ENCODE results near the gene EPB41L4B.

The EPB41L4B gene

GRCh38 chr9:109199676-109200075 lies 121.2 kb downstream of the EPB41L4B start:
- no peak for DNase-seq (ENCODE audit: low read depth)

GRCh38 chr9:109198736-109199382 lies 122.0 kb downstream of the EPB41L4B start:
- DNase-seq (ENCODE audit: low read depth), result no peak

- DNase-seq (ENCODE audit: low read depth), result no peak
These were observed 126.8 kb downstream of the EPB41L4B start for GRCh38 chr9:109193974-109194556.

GRCh38 chr9:109192732-109193361 lies 128.0 kb downstream of the EPB41L4B start:
- DNase-seq (ENCODE audit: low read depth), result no peak

GRCh38 chr9:109191746-109192145 lies 129.1 kb downstream of the EPB41L4B start:
- no peak for DNase-seq (ENCODE audit: low read depth)

- DNase-seq (ENCODE audit: low read depth), result no peak
These were observed 130.7 kb downstream of the EPB41L4B start for GRCh38 chr9:109190151-109190550.

GRCh38 chr9:109186857-109187520 lies 133.9 kb downstream of the EPB41L4B start:
- no peak for DNase-seq (ENCODE audit: low read depth)

- no peak for DNase-seq (ENCODE audit: low read depth)
These were observed 137.7 kb downstream of the EPB41L4B start for GRCh38 chr9:109182940-109183798.

GRCh38 chr9:109182550-109182939 lies 138.3 kb downstream of the EPB41L4B start:
- no peak for DNase-seq (ENCODE audit: low read depth)

GRCh38 chr9:109181284-109181683 lies 139.6 kb downstream of the EPB41L4B start:
- DNase-seq (ENCODE audit: low read depth), result no peak

- DNase-seq (ENCODE audit: low read depth), result no peak
These were observed 140.9 kb downstream of the EPB41L4B start for GRCh38 chr9:109179801-109180523.

- DNase-seq (ENCODE audit: low read depth), result no peak
These were observed 143.9 kb downstream of the EPB41L4B start for GRCh38 chr9:109176963-109177362.

GRCh38 chr9:109176386-109176785 lies 144.5 kb downstream of the EPB41L4B start:
- no peak for DNase-seq (ENCODE audit: low read depth)

GRCh38 chr9:109172935-109173334 lies 147.9 kb downstream of the EPB41L4B start:
- DNase-seq (ENCODE audit: low read depth), result no peak

- DNase-seq (ENCODE audit: low read depth), result no peak
These were observed 148.9 kb downstream of the EPB41L4B start for GRCh38 chr9:109171926-109172325.

GRCh38 chr9:109168170-109168569 lies 152.7 kb downstream of the EPB41L4B start:
- no peak for DNase-seq (ENCODE audit: low read depth)

- no peak for DNase-seq (ENCODE audit: low read depth)
These were observed 153.1 kb downstream of the EPB41L4B start for GRCh38 chr9:109167716-109168115.

- DNase-seq (ENCODE audit: low read depth), result no peak
These were observed 153.9 kb downstream of the EPB41L4B start, which contains the start of gene FRRS1L for GRCh38 chr9:109166771-109167601. FRRS1L (minus strand) TSS chr9:109167249; CDS start chr9:109167138, 111 bp downstream.

- no peak for DNase-seq (ENCODE audit: low read depth)
These were observed 154.6 kb downstream of the EPB41L4B start for GRCh38 chr9:109166171-109166770.

- DNase-seq (ENCODE audit: low read depth), result no peak
These were observed 156.8 kb downstream of the EPB41L4B start for GRCh38 chr9:109164042-109164441.

Data from GM04503 (cell line).